Activated CD8-positive, alpha-beta memory T cell treated with anti-CD3 and anti-CD28 coated beads, Interleukin-2, amount 50 U/mL, for 24 hours (primary cell): ENCODE measurements around the gene PLPP1.
"Not testable (repeated sequence)": the region's sequence is repeated elsewhere in the genome, so short reads cannot be mapped to it uniquely, and the experiment has no call there.

Experiments used
- DNase-seq: peaks from one replicate; pipeline ENCODE4 v3.0.0-alpha.2; 2020; ENCODE audit errors: extremely low read depth

Gene PLPP1

DNA sequence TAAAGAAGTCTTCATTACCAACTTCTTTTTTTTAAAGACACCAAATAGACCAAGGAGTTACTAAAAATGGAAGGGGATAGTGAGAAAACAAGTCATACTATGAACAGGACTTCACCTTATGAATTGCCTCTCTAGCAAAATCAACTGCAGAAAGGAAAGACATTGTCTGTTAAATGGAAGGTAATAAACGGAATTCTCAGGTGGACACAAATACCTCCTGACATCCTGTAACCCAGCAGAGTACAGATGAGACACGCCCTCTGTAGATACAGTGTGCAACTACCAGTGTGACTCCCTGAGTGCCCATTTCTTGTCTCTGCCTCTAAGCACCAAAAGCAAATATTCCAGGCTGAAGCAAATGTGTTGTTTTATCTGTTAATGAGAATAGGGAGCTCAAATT lies 12.2 kb upstream of the PLPP1 start:
- DNase-seq = no peak

- no peak for DNase-seq
Observed at GRCh38 chr5:55544341-55544740, 9.6 kb upstream of the PLPP1 start.

DNA sequence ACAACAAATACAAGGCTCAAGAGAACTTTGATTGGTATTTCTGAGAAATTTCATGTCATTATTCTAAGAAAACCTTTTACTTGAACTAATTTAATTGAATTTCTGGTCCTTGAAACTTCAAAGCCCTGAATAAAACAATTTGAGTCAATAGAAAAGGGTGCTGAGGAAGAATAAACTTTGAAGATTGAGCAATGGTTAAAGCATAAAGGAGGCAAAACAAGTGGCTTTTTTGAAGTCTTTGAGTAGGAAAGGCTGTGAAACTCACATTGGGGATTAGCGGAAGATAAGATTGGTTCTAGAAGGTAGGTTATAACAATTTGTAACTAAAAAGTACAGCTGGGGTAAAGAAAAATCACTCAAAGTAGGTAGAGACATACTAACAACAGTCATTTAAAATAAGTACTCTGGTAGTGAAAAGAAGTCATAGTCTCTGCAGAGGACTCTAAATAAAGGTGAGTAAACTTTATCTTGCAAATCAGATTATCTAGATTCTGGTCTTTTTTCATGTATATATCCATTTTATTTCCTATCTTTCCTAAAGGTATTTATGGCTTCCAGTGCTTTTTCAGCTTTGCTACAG lies 6.4 kb upstream of the PLPP1 start:
- no peak for DNase-seq

GRCh38 chr5:55540525-55540924 lies 5.8 kb upstream of the PLPP1 start:
- no peak for DNase-seq

DNA sequence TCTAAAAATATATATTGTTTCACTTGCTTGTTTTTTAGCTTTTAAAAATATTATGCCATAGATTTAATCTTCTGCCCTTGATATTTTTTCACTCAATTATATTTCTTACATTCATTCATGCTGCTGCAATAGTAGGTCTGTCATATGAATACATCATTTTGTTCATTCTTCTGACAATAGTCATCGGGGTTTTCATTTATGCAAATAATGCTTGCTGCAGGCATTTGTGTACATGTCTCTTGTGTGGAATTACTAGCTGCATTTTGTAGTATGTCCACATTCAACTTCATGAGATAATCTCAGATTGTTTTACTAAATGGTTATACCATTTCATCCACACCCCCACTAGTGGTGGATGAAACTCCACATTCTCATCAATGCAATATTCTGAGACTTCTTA lies 5.3 kb upstream of the PLPP1 start:
- DNase-seq = no peak

GRCh38 chr5:55538661-55539060 lies 3.9 kb upstream of the PLPP1 start:
- DNase-seq = no peak

GRCh38 chr5:55537315-55537714 lies 2.6 kb upstream of the PLPP1 start:
- DNase-seq = not testable (repeated sequence)

DNA sequence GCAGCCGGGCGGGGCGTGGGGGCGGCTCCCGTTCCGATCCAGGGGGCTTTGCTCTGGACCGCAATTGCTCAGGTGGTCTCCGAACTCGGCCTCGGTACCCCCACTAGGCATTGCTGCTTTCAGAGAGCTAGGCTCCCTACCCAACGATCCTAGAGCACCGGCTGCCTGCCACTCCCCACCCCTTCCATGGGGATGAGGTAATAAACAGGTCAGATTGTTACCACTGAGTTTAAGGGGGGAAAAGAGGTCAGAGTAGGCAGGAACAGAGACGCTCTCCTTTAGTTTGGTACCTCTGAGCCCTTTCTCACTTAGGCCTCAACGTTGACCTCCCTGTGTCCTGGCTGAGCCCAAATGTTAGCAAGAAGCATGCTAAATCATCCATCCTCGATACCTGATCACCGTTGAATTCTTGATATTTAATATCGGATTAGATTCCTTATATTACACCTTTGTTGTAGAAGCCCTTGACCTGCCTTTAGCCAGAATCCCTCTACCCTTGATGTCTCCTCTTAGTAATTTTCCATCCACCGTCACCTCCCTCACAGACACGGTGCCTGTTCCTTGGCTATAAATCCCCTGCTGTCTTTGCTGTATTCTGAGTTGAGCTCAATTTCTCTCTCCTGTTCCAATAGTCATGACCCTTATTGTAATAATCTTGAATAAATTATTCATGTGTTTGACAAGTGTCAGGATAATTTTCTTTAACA lies 588 bp upstream of the PLPP1 start:
- DNase-seq = no peak

DNA sequence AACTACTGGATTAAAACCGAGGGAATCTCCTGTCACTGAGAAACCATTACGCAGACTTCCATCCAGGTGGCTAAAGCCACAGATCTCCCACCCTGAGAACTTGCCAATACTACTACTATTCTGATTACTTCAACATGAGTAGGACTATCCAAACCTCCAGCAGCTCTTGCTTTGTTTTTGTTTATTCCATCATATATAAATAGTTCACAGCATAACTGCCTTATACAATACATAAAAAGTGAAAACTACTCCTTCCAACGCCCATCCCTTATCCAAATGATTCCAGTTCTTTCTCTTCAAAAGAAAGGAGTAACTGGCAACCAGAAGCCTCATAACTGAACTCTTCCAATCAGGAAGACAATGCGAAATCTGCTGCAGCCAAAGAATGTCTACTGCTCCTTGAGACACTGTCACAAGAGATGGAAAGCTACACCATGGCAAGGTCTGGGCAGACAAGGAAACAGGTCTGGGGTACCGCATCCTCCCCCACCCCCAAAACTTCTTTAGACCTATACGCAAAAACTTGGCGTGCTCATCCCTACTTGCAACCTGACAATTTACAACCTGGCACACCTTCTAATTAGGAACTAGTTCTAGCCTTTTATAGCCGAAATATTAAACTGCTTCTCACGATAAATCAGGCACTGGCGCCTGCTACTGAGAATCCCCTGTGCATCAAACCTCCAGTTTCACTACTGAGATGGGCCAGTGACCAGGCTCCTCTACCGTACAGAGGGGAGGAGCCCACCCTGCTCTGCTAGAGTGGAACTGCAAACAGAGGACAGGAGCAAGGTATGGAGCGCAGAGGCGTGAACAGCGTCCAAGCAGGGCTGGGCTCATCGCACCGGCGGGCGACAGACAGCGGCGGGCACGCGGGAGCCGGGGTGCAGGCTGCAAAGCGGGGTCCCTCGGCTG lies 986 bp downstream of the PLPP1 start:
- DNase-seq = no peak

DNA sequence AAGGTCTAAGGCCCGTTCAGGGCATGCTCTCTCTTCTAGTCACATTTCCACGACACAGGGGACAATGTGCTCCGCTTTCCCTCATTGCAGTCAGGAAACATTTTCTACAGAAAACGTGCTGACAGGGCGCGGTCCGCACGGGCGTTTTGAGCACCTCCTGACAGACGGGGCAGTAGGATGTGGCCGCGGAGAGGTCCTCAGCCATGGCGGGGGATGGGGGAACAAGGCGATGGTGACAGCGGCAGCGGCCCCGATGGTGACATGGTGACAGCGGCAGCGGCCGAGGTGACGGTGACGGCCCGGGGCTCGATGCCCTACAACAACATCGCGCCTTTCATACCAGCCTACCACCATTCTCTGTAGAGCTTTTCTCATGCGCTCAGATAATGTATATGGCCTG lies 4.1 kb downstream of the PLPP1 start:
- DNase-seq = no peak

- no peak for DNase-seq
Observed at GRCh38 chr5:55524816-55525215, 9.9 kb downstream of the PLPP1 start.

DNA sequence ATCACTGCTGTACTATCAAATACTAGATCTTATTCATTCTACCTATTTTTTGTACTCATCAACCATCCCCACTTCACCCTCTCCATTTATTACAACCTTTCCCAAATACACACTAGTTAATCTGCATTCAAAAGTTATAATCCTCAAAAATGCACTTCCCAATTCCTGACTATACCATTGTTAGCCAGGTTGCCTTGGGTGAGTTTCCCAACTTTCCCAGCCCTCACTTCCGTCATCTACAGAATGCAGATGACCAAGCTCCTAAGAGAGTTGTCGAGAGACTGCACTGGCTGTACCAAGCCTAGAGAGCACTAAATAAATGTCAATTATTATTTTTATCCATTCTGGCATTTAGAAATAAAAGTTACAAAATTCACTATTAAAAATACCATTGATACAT lies 11.5 kb downstream of the PLPP1 start:
- DNase-seq = no peak

- DNase-seq = no peak
Observed at GRCh38 chr5:55521881-55522280, 12.9 kb downstream of the PLPP1 start.

DNA sequence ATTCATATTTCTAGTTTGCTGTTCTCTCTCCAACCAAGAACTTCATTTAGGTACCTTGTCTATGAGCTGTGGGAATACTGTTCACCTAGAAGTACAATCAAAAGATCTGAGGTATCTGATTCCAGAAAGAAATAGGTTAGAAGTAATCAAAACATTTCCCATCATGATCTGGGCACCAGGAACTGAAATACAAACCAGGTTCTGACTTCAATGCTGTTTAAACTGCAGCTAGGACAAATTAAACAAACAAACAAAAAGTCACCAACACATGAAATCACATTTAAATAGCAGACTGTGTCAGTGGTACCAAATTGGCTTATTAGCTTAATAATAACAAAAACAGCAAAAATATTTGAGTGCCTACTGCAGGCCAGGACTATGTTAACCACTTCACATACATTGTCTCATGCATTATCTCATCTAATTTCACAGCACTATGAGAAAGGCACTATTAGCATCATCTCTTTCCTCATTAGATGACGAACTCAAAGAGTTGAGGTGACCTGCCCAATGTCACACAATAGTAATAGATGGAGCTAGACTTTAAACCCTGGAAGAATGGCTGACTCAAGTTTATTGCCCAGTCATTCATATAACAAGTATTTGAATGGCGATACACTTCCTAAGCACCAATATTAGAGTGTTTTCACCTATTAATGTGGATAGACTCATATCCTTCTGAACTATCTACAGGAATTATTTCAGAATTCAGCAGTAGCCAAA lies 14.5 kb downstream of the PLPP1 start:
- DNase-seq = no peak

DNA sequence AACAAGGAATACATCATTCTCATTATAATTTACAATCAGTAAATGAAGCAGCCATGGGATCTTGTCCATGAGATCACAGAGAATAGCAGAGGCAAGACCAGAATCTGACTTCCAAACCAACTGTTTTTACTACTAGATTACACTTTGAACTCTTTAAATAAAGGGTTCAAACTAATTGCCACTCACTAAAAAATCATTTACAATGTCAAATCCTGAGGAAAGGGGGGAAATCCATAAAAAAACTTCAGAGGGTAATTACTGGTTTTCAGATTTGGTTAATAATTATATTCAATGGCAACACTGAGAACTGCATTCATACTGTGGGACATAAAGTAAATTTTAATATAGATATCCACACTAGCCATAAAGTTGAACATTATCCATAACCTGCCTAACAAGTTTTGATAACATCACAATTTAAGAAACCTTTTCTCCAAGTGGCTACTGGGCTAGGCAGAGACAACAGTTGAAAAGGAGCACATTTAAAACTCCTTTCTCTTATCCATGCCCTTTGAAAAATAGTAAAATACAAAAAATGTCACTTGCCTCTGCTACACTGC lies 15.9 kb downstream of the PLPP1 start:
- no peak for DNase-seq

DNA sequence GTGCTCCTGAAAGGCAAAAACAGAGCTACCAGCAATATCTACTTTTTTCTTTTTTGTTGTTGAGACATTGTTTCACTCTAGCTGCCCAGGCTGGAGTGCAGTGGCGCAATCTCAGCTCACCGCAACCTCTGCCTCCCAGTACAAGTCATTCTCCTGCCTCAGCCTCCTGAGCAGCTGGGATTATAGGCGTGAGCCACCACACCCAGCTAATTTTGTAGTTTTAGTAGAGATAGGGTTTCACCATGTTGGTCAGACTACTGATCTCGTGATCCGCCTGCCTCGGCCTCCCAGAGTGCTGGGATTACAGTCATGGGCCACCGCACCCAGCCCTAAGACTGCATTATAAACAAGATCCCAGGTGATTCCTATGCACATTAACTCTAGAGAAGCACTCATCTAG lies 17.0 kb downstream of the PLPP1 start:
- DNase-seq = no peak

- DNase-seq = no peak
Observed at GRCh38 chr5:55511010-55511409, 23.8 kb downstream of the PLPP1 start.

- no peak for DNase-seq
Observed at GRCh38 chr5:55510523-55510880, 24.3 kb downstream of the PLPP1 start.

DNA sequence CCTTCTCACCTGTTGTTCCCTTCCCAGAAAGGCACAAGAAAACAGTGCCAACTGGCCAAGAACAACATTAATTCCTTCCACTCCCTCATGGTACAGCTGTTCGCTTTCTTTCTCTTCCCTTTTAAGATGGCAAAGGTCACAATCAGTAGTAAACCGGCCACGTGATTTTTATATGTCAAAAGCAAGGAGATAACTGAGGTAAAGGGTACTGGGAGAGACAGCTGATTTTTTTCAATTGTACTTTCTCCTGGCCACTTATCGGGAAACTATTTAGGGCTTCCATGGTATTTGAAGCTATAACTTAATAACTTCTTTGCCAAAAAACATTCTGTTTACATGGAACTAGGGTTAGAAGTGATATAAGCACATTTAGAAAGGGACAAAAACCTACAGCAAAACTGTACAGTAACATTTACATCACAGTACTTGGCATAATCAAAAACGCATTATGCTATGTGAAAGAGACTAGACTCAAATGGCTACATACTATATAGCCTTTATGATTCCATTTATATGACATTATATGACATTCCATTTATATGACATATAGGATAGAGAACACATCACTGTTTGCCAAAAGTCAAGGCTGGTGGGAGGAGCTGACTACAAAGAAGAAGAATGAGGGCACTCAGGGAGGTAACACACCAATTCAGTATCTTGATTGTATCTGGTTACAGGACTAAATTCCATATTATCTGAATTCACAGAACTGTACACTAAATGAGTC lies 24.8 kb downstream of the PLPP1 start:
- DNase-seq = no peak

- no peak for DNase-seq
Observed at GRCh38 chr5:55509097-55509496, 25.7 kb downstream of the PLPP1 start.

- DNase-seq = no peak
Observed at GRCh38 chr5:55507574-55507973, 27.2 kb downstream of the PLPP1 start.
